Left renal cortex interstitium (tissue), 4 donors: Measurements from ENCODE around the gene SPEM2. TPM values are rescaled to one million over a fixed set of nuclear protein-coding genes. Genes with fewer than 3 reads are reported as not detected.
A peak's percentile ranks its signal among the peaks of the same experiment; 100 is the strongest.

Source experiments
- DNase-seq, 4 donors: peaks; one replicate each; pipeline ENCODE4 v3.0.0-alpha.2; 2013; ENCODE audit warnings: low read depth in 4 of 4, low spot score in 2 of 4, missing footprints in 1 of 4
- polyA plus RNA-seq, 4 donors: library from polyadenylated mRNA; unstranded; fragments of 120-200 nt; gene quantifications; one replicate each; pipeline ENCODE4 v1.2.1, GENCODE V29; 2013; ENCODE audit not compliant: insufficient read length in 4 of 4

SPEM2 gene
- polyA plus RNA-seq, 4 donors, result 0.06 TPM; not detected in 3

- DNase-seq, result no peak
Observed at GRCh38 chr17:7403727-7403976, 21.8 kb upstream of the SPEM2 start.

- peak; percentile 95 to 99 (median 98) for DNase-seq
Observed at GRCh38 chr17:7403977-7404736, 21.3 kb upstream of the SPEM2 start, which contains the start of gene TMEM256. Gene TMEM256, minus strand, starts transcription at chr17:7404097. Its CDS starts 13 bp downstream, at chr17:7404084.

- DNase-seq, result no peak
Observed at GRCh38 chr17:7404737-7405349, 20.6 kb upstream of the SPEM2 start.

GRCh38 chr17:7405350-7406234, 19.8 kb upstream of the SPEM2 start:
- DNase-seq, result no peak

GRCh38 chr17:7406235-7406825, 19.1 kb upstream of the SPEM2 start:
- no peak for DNase-seq

GRCh38 chr17:7407082-7407481, 18.3 kb upstream of the SPEM2 start:
- DNase-seq, result no peak

- no peak for DNase-seq
Observed at GRCh38 chr17:7407485-7408251, 17.7 kb upstream of the SPEM2 start, which contains the start of gene NLGN2. Gene NLGN2, plus strand, starts transcription at chr17:7407845. Its CDS starts 411 bp downstream, at chr17:7408256.

GRCh38 chr17:7408252-7408727, 17.1 kb upstream of the SPEM2 start:
- no peak for DNase-seq

GRCh38 chr17:7408863-7409262, 16.6 kb upstream of the SPEM2 start:
- no peak for DNase-seq

- no peak for DNase-seq
Observed at GRCh38 chr17:7409716-7410115, 15.7 kb upstream of the SPEM2 start.

- no peak for DNase-seq
Observed at GRCh38 chr17:7410634-7411426, 14.6 kb upstream of the SPEM2 start.

GRCh38 chr17:7411427-7411750, 14.0 kb upstream of the SPEM2 start:
- DNase-seq, result no peak

- DNase-seq, result no peak
Observed at GRCh38 chr17:7413346-7413985, 11.9 kb upstream of the SPEM2 start.

- no peak for DNase-seq
Observed at GRCh38 chr17:7414837-7415236, 10.6 kb upstream of the SPEM2 start.

GRCh38 chr17:7415784-7416183, 9.6 kb upstream of the SPEM2 start:
- DNase-seq, result no peak

- no peak for DNase-seq
Observed at GRCh38 chr17:7416323-7416722, 9.1 kb upstream of the SPEM2 start.

- no peak for DNase-seq
Observed at GRCh38 chr17:7417056-7417655, 8.3 kb upstream of the SPEM2 start.

- no peak for DNase-seq
Observed at GRCh38 chr17:7418472-7419152, 6.8 kb upstream of the SPEM2 start.
